GM12878 (cell line): ENCODE results near the gene TMEM253. TPM values are rescaled to one million over a fixed set of nuclear protein-coding genes. Genes with fewer than 3 reads are reported as not detected.

Experiments
- ATAC-seq: fragments of 200-7000 bp; cut with Tn5 transposase; 3 replicates; pipeline ENCODE4 v1.9.1; 2020; ENCODE audit warnings: mild to moderate bottlenecking, moderate library complexity
- BruUV-seq: library from RNA; stranded (reverse); fragments of 400-500 nt; replicated peaks from 2 replicates; lab custom pipeline; 2021; lab: Mats Ljungman, UMichigan
- CTCF ChIA-PET: fragments of 300-600 bp; sonication (Branson Sonifier 250); formaldehyde crosslinking; extraction: SDS; loops from one replicate; lab custom pipeline; 2021; ENCODE audit warnings: inconsistent platforms; lab: Yijun Ruan, JAX
- POLR2A ChIA-PET: fragments of 350-600 bp; formaldehyde crosslinking; extraction: SDS; loops from one replicate; lab custom pipeline; 2021; ENCODE audit warnings: inconsistent platforms; lab: Charles Lee
- RAD21 ChIA-PET: fragments of 300-600 bp; sonication (Branson Sonifier 250); formaldehyde crosslinking; loops from one replicate; lab custom pipeline; 2023; ENCODE audit warnings: antibody characterized with exemption; ENCODE audit not compliant: unreplicated experiment; lab: Charles Lee
- SMC1A ChIA-PET: fragments of 300-600 bp; sonication (Branson Sonifier 250); formaldehyde crosslinking; loops from one replicate; lab custom pipeline; 2023; ENCODE audit not compliant: unreplicated experiment, uncharacterized antibody; lab: Charles Lee
- DNase-seq: peaks from one replicate; pipeline ENCODE4 v3.0.0-alpha.2; 2011; ENCODE audit warnings: low read depth, low spot score
- FAIRE-seq: peaks from 3 replicates; lab custom pipeline; 2011; peaks lifted over from hg19 to GRCh38; lab: Jason Lieb, UNC
- H2AFZ ChIP-seq: 2 replicates; pipeline ENCODE4 v1.6.0; 2011; ENCODE audit warnings: low read depth, low read length, control low read depth; ENCODE audit not compliant: control insufficient read depth
- H3K27ac ChIP-seq: 2 replicates; pipeline ENCODE4 v1.5.1; 2011; ENCODE audit warnings: control low read depth; ENCODE audit not compliant: control insufficient read depth, insufficient read depth
- H3K27me3 ChIP-seq, 2 experiments: replicated peaks in 1 of 2; 2 replicates each; pipeline versions ENCODE4 v1.6.0 to v1.6.1; 2011; ENCODE audit warnings: low read length in 1 of 2; ENCODE audit not compliant: control insufficient read depth in 2 of 2, insufficient read depth in 2 of 2
- H3K36me3 ChIP-seq, 2 experiments: 2 replicates each; pipeline ENCODE4 v1.5.1; 2011; ENCODE audit warnings: low read length in 1 of 2; ENCODE audit not compliant: control insufficient read depth in 2 of 2, insufficient read depth in 2 of 2
- H3K4me1 ChIP-seq: 2 replicates; pipeline ENCODE4 v1.6.1; 2011; ENCODE audit warnings: mild to moderate bottlenecking, low read length, moderate library complexity, mixed read lengths; ENCODE audit not compliant: control insufficient read depth, insufficient read depth
- H3K4me2 ChIP-seq: 2 replicates; pipeline ENCODE4 v1.6.0; 2011; ENCODE audit warnings: control low read depth; ENCODE audit not compliant: control insufficient read depth, insufficient read depth
- H3K4me3 ChIP-seq: fragments of 200-600 bp; sonication (generic); 2 replicates; pipeline ENCODE4 v1.5.1; 2016
- H3K79me2 ChIP-seq: 2 replicates; pipeline ENCODE4 v1.6.0; 2011; ENCODE audit warnings: low read length; ENCODE audit not compliant: control insufficient read depth, insufficient read depth
- H3K9ac ChIP-seq: 2 replicates; pipeline ENCODE4 v1.8.0; 2011; ENCODE audit warnings: low read length, control low read depth, mixed read lengths; ENCODE audit not compliant: control insufficient read depth, insufficient read depth
- H3K9me3 ChIP-seq: replicated peaks from 3 replicates; pipeline ENCODE4 v1.5.1; 2011; ENCODE audit warnings: mild to moderate bottlenecking, low read length; ENCODE audit not compliant: control insufficient read depth, insufficient read depth
- H4K20me1 ChIP-seq: 2 replicates; pipeline ENCODE4 v1.6.0; 2011; ENCODE audit not compliant: control insufficient read depth, insufficient read depth
- BACH1 ChIP-seq: fragments of 450-650 bp; IDR thresholded peaks from 2 replicates; pipeline ENCODE4 v1.6.1; 2017; ENCODE audit warnings: mild to moderate bottlenecking, borderline replicate concordance
- BRCA1 ChIP-seq: IDR thresholded peaks from 2 replicates; pipeline ENCODE4 v1.6.1; 2011; ENCODE audit warnings: low read depth, low read length, improper control_type of control experiment
- CHD1 ChIP-seq: IDR thresholded peaks from 2 replicates; pipeline ENCODE4 v1.6.1; 2012; ENCODE audit warnings: low read depth, low read length, improper control_type of control experiment
- EP300 ChIP-seq, 2 experiments: fragments of 150-350 bp in 1 of 2; IDR thresholded peaks; 2 replicates each; pipeline ENCODE4 v1.6.1; 2011 to 2012; ENCODE audit warnings: low read depth in 2 of 2, low read length in 2 of 2, borderline replicate concordance in 1 of 2, improper control_type of control experiment in 1 of 2, inconsistent platforms in 1 of 2; ENCODE audit not compliant: control insufficient read depth in 1 of 2
- RAD51 ChIP-seq: fragments of 450-650 bp; IDR thresholded peaks from 2 replicates; pipeline ENCODE4 v1.6.1; 2016; ENCODE audit warnings: moderate library complexity, mild to moderate bottlenecking, inconsistent platforms
- SMAD1 ChIP-seq: fragments of 450-650 bp; IDR thresholded peaks from 2 replicates; pipeline ENCODE4 v1.6.1; 2018; ENCODE audit warnings: mild to moderate bottlenecking, low read depth; ENCODE audit not compliant: partially characterized antibody
- SP1 ChIP-seq: IDR thresholded peaks from one replicate; pipeline ENCODE4 v1.6.1; 2011; ENCODE audit warnings: low read depth, low read length
- SUZ12 ChIP-seq: fragments of 200-600 bp; sonication (generic); IDR thresholded peaks from one replicate; pipeline ENCODE4 v1.6.1; 2018; ENCODE audit warnings: antibody characterized with exemption, mild to moderate bottlenecking; ENCODE audit not compliant: unreplicated experiment
- WGBS: methylation state at CpG from one replicate; pipeline ENCODE4 v1.1.6; 2016; ENCODE audit warnings: low lambda C conversion rate; ENCODE audit not compliant: insufficient replicate concordance, insufficient coverage; ENCODE audit errors: missing lambda C conversion rate; 5-methylcytosine and 5-hydroxymethylcytosine counted together
- in situ Hi-C: fragments of 300-500 bp; cut with MboI; formaldehyde crosslinking; loops from 9 replicates; pipeline ENCODE4 v1.14.3; 2018; ENCODE audit warnings: mixed read lengths
- intact Hi-C: fragments of 100-400 bp; cut with micrococcal nuclease; formaldehyde crosslinking; loops from one replicate; pipeline ENCODE4 v1.14.2; 2022; ENCODE audit not compliant: unreplicated experiment
- polyA plus RNA-seq, 11 experiments: library from polyadenylated mRNA; depleted of rRNA in 4 of 11; unstranded in 6 of 11; stranded (reverse) in 5 of 11; fragments of >200 nt; fragmentation: Nextera tagmentation in 4 of 11; fragmentation: Illumina TruSeq in 1 of 11; extraction: Ambion mirVana in 4 of 11; extraction: Trizol in 1 of 11; gene quantifications; 1 replicate in 1 of 11; 2 replicates in 10 of 11; pipeline versions ENCODE4 v1.2.1 to v1.2.3, GENCODE V29; 2011 to 2016; ENCODE audit warnings: inconsistent platforms in 2 of 11, missing spikeins in 2 of 11, low read depth in 1 of 11
- total RNA-seq, 4 experiments: library from RNA; depleted of rRNA in 3 of 4; stranded (reverse); fragments of >200 nt in 3 of 4; fragmentation: Illumina TruSeq in 1 of 4; extraction: Trizol in 1 of 4; gene quantifications; 2 replicates each; pipeline versions ENCODE4 v1.2.1 to v1.2.3, GENCODE V29; 2013 to 2021
- TF ChIP-seq, protein P1 (sequence below): IDR thresholded peaks from 2 replicates; pipeline ENCODE4 v1.6.1; 2012; ENCODE audit warnings: improper control_type of control experiment, low read depth, low read length; ENCODE audit not compliant: insufficient replicate concordance

The TMEM253 gene
- total and polyA plus RNA-seq, 10 of the 15 experiments (the other 5 are each of a cell fraction or from before 2014, with no cell fraction given) = 0.11 to 0.48 TPM; not detected in 8

- TF ChIP-seq CHD1 (no peak), SUZ12 (no peak), BACH1 (no peak), SP1 (no peak), RAD51 (no peak)
Observed at GRCh38 chr14:21098892-21099595, 1.8 kb upstream of the TMEM253 start (continued).

GRCh38 chr14:21099596-21099985, 1.3 kb upstream of the TMEM253 start:
- ATAC-seq = no peak
- H3K36me3 ChIP-seq = no peaks in the 10 kb centered on the region
- no peak overlapping the region for H3K4me2 ChIP-seq
- H3K79me2 ChIP-seq = no peaks in the 10 kb centered on the region; the same call in 1 of the 2 replicates
- H3K9ac ChIP-seq = no peak overlapping the region
- 61% methylated on average over 5 of the region's 5 CpGs for WGBS
- ChIA-PET RAD21 (no interaction called here), POLR2A (no interaction called here), CTCF (interaction anchor here (0.9 to 10.5 kb wide), 3 partner anchors 15 to 84 kb away, joined by 3 to 253 read pairs (median 151); no protein-coding TSS in a partner anchor)
- peaks cover 2 to 3% of the 10 kb centered on the region in 2 experiments; a peak in 2 of 4 replicates for H3K27me3 ChIP-seq
- intact Hi-C loops = no loop called here
- H3K9me3 ChIP-seq = no peaks in the 10 kb centered on the region
- H3K4me1 ChIP-seq = peaks cover 7% of the 10 kb centered on the region
- no peak overlapping the region for H3K27ac ChIP-seq
- H2AFZ ChIP-seq = no peak overlapping the region
- H3K4me3 ChIP-seq = no peak overlapping the region
- no TSS peak for BruUV-seq
- TF ChIP-seq BRCA1 (no peak), EP300 (IDR thresholded peaks at IDR 0.05; ENCODE audit: borderline replicate concordance in 1 of 2, control insufficient read depth in 1 of 2, low read depth in 2 of 2, low read length in 2 of 2) (no peak), SMAD1 (no peak)
- TF ChIP-seq, protein P1, sequence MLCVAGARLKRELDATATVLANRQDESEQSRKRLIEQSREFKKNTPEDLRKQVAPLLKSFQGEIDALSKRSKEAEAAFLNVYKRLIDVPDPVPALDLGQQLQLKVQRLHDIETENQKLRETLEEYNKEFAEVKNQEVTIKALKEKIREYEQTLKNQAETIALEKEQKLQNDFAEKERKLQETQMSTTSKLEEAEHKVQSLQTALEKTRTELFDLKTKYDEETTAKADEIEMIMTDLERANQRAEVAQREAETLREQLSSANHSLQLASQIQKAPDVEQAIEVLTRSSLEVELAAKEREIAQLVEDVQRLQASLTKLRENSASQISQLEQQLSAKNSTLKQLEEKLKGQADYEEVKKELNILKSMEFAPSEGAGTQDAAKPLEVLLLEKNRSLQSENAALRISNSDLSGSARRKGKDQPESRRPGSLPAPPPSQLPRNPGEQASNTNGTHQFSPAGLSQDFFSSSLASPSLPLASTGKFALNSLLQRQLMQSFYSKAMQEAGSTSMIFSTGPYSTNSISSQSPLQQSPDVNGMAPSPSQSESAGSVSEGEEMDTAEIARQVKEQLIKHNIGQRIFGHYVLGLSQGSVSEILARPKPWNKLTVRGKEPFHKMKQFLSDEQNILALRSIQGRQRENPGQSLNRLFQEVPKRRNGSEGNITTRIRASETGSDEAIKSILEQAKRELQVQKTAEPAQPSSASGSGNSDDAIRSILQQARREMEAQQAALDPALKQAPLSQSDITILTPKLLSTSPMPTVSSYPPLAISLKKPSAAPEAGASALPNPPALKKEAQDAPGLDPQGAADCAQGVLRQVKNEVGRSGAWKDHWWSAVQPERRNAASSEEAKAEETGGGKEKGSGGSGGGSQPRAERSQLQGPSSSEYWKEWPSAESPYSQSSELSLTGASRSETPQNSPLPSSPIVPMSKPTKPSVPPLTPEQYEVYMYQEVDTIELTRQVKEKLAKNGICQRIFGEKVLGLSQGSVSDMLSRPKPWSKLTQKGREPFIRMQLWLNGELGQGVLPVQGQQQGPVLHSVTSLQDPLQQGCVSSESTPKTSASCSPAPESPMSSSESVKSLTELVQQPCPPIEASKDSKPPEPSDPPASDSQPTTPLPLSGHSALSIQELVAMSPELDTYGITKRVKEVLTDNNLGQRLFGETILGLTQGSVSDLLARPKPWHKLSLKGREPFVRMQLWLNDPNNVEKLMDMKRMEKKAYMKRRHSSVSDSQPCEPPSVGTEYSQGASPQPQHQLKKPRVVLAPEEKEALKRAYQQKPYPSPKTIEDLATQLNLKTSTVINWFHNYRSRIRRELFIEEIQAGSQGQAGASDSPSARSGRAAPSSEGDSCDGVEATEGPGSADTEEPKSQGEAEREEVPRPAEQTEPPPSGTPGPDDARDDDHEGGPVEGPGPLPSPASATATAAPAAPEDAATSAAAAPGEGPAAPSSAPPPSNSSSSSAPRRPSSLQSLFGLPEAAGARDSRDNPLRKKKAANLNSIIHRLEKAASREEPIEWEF = no peak
- TF ChIP-seq, all 136 proteins: peak for 0
- DNase-seq = no peak
- SMC1A ChIA-PET = interaction anchor here (0.6 to 1.5 kb wide), 3 partner anchors 9 to 109 kb away, joined by 3 to 4 read pairs (median 3); no protein-coding TSS in a partner anchor
- in situ Hi-C loops = no loop called here
- H4K20me1 ChIP-seq = no peaks in the 10 kb centered on the region
- FAIRE-seq = no peak
